Stimulated activated CD8-positive, alpha-beta memory T cell treated with anti-CD3 and anti-CD28 coated beads, Interleukin-2, amount 100 ng/mL, for 48 hours (primary cell): ENCODE data around the gene SLC41A3.
A peak's percentile ranks its signal among the peaks of the same experiment; 100 is the strongest.

Experiments
- DNase-seq, 2 donors: peaks; one replicate each; pipeline ENCODE4 v3.0.0-alpha.2; 2020; ENCODE audit warnings: low read depth in 2 of 2

The SLC41A3 gene

DNA sequence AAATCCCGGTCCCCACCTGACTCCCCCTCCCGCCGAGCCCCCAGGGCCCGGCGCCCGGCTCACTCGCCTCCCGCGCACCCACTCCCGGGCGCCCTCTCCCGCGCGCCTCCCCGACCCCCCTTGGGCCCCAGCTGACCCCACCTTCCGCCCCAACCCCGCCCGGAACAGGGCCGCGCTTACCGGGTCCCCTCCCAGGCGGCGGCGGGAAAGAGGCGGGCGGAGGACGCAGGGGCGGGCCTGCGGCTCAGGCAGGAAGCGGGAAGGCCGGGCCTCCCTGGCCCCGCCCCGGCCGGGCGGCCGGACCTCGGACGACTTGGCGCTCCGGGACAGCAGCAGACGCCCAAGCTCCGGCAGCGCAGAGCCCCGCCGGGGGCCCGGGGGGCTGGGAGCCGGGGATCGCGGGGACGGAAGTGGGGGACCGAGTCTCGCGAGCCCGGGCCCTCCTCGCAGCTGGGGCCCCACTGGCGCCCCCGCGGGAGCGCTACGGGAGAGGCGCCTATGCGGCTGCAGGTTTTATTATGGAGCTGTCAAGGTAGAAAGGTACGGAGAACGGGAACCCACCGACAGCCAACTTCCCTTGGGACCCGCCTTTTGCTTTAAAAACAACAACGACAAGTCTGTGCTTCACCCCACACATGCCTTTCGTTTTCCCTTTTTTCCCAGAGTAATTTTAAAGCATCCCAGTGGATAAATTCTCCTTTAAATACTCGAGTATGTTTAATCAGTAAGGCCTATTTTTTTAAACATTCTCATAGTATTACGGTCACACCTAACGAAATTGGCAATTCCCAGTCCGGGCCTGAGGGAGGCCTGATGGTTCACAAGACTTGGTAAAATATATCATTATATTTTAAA, at the start of gene SLC41A3:
TSS of gene SLC41A3 (minus strand) at position 212 of the 855 bp plus-strand sequence. CDS start 15,905 bp downstream, outside the sequence.
- DNase-seq, result peak; percentile 83

GRCh38 chr3:126133606-126134005, 49.7 kb upstream of the SLC41A3 start:
- DNase-seq, result no peak

GRCh38 chr3:126132751-126133511, 49.0 kb upstream of the SLC41A3 start:
- DNase-seq, result no peak

DNA sequence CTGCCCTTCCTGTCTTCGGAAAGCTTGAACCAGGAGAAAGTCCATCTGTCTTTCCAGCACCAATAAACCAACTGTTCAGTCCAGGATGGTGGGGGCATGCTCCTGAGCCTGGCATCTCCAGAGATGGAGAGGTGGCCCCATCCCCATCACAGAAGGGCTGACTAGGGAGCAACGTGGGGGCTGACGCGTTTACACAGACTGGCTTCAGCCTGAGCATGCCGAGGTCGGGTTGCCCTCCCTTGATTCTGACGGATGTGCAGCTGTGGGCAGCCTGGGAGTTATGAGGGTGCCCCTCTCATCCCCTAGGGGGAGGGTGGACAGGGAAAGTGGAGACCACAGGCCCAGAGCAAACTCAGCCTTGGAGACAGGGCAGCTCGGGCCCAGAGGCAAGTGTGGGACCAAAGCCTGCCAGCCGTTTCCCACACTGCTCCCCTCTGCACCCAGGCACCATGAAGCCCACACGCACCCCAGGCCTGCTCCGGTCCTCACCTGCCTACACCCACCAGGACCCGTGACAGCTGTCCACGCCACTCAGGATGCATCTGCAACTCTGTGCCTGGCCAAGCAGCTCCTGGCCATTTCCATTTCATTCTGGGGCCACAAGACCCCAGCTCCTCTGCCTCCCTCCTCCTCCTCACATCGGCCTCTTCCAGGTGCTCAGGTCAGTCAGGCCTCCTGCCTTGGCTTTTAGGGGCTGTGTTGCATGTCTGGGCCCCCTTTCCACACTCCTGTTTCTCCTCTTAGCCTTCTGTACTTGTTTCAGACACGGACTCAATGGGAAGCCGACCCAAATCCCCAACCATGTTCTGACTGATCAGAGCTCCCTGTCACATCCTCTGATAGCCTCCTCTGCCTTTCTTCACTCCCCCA, 48.2 kb upstream of the SLC41A3 start:
- DNase-seq, result no peak

DNA sequence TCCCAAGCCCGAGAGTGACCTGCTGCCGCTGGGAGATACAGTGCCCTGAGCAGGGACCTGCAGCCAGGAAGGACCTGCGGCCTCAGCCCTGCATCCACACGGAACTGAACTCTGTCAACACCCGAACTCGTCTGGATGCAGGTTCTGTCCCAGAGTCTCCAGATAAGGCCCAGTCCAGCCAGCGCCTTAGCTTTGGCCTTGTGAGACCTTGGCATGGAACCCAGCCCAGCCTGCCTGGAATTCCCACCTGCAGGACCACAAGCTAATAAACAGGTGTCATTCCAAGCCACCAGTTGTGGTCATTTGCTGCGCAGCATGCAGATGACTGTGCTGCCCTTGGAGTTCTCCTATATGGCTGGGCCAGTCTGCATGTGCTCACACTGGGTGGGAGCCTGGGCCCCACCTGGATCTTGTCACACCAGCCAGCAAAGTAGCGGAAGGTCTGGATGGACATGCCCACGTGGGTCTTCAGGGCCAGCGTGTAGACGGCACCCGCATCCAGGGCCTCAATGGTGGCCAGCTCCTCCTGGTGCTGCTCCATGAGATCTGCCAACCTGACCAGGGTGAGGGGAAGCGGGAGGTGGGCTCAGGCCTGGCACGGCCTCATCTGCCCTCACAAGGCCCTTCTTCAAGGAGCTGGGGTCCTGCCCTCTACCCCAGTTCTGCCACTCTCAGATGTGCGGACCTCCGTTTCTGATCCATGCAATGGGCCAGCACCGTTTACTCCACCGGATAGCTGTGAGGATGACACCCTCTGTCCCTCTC, 47.2 kb upstream of the SLC41A3 start:
- DNase-seq, result no peak

DNA sequence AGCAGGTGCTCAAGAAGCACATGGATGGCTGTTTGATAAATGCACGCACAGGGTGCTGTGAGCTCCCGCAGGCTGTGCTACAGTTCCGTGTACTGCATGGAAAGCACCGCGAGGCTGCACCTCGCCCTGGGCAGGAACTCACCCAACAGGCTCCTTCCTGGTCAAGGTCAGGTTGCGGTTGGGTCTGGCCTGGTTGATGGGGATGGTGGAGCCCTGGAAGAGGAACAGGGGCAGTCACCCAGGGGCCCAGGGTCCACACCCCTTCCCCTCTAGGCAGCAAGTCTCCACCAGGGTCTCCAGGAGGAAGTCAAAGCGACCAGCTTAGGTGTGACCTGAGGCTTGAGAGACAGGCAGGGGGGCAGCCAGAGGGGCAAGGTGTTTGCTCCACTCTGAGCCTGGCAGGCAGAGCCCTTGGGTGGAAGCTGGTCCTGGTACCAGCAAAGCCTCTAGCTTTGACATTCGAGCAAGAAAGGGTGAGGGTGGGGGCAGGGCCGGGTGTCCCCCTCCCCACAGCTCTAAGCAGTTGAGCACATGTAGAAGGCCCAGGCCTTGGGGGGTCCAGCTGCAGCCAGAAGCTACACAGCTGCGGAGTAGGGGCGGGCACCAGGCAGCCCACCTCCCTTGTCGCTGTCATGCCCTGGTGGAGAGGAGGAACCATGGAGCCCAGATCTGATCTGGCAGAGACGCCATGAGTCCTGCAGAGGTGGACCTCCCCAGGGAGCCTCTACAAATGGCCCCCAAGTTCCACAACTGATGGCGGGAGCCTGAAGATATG, 46.3 kb upstream of the SLC41A3 start:
- DNase-seq, result no peak

DNA sequence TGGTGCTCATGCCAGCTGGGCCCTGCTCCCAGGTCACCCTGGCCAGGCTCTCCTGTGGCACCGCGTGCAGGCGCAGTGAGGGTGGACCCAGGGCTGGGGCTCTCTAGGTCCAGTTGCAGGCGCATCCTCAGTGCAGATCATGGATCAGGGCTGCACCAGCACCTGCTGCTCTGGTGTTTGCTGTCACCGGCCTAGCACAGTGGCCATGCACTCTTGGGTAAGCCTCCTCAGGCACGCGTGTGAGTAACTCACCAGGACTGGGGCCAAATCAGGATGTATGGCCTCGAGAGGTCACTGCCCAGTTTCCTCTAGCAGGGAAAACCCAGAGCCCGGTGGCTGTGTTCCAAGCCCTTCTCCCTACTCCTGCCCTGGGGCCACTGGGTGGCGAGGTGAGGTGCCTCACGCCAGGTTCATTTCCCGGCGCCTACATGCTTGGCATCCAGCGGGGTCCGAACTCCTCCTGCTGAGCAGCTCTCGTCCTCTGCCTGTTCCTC, 45.5 kb upstream of the SLC41A3 start:
- no peak for DNase-seq

- DNase-seq, result no peak
Measured at GRCh38 chr3:126128504-126129397, 44.8 kb upstream of the SLC41A3 start.

DNA sequence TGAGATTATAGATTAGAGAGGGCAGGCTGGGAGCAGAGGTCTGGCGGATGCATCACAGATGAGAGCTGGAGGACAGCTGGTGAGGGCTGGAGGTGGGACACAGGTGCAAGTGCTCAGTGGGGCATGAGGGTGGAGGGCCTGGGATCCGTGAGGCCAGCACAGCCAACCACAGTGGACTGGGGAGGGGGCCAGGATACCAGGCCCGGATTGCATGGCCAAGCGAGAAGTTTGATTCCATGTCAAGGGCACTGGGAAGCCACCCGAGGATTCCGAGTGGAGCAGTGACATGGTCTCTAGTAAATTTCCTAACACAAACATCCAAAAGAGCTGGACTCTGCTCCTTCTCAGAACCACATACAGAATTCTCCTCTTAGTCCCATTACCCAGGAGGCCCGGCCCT, 44.0 kb upstream of the SLC41A3 start:
- no peak for DNase-seq

DNA sequence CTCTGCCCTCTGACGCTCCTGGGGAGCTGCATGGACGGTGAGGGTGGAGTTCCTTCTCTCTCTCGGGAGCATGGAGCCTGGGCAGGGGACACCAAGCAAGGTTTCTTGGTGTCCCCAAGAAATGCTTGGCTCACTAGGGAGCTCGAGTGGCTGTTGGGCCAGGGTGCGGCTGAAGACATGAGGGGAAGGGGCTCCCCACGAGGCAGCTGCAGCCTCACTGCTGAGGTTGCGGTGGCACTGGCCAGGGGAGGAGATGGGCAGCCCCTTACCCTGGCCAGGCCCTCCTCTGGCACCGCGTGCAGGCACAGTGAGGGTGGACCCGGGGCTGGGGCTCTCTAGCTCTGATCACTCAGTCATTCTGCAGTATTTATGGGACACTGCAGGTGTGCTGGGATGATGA, 43.5 kb upstream of the SLC41A3 start:
- DNase-seq, result no peak

GRCh38 chr3:126126811-126127431, 43.0 kb upstream of the SLC41A3 start:
- DNase-seq, result no peak

GRCh38 chr3:126126286-126126685, 42.4 kb upstream of the SLC41A3 start:
- no peak for DNase-seq

DNA sequence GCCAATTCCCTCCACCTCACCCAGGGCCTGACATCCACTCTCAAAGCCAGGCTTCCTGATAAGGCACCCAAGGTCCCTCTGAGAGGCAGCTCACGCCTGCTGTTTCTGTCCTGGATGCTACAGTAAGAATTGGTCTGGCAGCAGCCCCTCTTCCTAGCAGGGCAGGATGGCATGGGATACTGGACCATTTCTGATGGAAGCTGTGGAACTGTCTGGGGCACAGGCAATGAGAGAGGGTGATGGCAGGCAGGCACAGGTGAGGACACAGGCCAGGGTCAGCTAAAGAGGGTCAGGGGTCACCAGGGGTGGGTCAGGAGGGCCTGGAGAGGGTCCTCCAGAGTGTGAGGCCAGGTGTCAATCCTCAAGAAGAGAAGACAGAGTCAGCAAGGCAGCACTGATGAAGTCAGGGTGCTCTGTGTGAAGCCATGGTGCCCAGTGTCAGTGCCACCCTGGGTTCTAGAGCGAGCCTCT, 41.9 kb upstream of the SLC41A3 start:
- DNase-seq, result no peak

GRCh38 chr3:126125341-126125740, 41.4 kb upstream of the SLC41A3 start:
- no peak for DNase-seq

DNA sequence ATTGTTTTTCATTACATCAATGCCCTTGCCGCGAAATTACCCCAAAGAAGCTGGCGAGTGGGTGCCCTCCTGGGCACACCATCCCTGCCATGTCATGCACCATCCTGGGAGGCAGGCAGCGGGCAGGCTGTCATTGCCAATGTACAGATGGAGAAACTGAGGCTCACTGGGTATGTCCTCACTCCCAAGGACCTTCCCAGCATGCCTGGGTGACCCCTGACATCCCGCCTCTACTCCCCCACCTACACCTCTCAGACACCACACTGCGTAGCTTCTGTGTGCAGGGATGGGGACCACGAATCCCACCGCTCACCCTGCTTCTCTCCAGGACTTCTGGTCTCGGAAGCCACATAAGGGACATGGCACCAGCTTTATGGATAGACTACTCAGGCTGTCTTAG, 41.0 kb upstream of the SLC41A3 start:
- no peak for DNase-seq

GRCh38 chr3:126124148-126124868, 40.4 kb upstream of the SLC41A3 start:
- DNase-seq, result no peak

DNA sequence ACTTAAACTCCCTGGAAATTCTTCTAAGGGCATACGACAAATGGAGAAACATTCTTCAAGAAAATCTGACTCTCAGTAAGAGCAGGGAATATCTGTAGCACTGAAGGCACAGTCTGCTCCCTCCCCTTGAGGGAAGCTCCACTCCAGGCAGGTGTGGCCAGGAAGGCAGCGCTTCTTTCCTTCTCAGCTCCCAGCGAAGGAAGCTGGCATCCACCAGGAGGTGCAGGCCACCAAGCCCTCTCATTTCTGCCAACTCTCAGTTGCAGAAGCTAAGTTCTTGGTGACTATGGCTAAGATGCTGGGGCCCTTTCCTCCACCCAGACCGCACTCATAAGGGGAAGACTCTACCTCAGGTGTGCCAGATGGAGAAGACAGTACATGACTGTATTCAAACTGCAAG, 37.7 kb upstream of the SLC41A3 start:
- DNase-seq, result no peak

DNA sequence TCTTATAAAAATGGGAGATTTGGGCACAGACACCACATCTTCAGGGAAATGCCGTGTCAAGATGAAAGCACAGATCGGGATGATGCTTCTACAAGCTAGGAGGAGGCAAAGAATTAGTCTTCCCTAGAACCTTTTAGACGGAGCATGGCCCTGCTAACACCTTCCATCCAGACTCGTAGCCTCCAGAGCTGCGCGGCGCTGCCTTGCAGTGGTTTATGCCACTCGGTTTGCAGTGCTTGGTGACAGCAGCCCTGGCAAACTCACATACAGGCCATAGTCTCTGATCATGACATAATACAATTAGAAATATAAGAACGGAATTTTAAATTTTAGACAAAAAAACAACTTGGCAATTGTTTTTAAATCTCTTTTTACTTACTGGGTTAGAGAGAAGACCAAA, 37.1 kb upstream of the SLC41A3 start:
- no peak for DNase-seq
